ENCODE measurements around the gene DOCK8. TPM values are rescaled to one million over a fixed set of nuclear protein-coding genes. Genes with fewer than 3 reads are reported as not detected.

DOCK8 gene
- total and polyA plus RNA-seq, 2 of the 13 experiments (the other 11 are each of a cell fraction or from before 2014, with no cell fraction given): 0.28 to 0.38 TPM

DNA sequence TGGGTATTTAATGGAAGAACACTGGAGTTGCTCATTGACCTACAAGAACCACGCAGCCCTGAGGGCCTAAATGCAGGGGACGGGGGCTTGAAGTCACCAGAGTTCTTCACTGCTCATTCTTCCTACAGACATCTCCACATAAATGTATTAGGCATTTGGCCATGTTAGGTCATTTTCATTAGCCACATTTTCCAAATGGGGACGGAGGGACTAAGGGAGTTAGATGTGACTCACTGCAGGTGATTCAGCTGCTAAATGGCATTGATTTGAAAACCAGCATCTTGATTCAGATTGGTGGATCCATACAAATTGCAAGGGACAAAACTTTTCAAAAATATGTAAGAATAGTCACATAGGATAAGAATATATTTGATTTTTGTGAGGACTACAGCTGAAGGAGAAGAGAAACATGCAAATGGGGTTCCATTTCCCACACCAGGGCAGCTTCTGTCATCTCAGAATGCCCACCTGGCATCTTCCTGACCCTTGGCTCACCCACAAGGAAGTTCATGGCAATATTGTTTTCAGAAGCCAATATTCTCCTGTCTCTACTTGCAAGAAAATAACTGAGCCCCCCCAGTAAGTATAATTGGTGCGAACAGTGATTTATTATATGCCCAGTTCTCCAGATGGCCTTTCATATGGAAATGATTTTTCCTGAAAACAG is 264.8 kb downstream of the DOCK8 start (continued):
- TF ChIP-seq, protein P1, sequence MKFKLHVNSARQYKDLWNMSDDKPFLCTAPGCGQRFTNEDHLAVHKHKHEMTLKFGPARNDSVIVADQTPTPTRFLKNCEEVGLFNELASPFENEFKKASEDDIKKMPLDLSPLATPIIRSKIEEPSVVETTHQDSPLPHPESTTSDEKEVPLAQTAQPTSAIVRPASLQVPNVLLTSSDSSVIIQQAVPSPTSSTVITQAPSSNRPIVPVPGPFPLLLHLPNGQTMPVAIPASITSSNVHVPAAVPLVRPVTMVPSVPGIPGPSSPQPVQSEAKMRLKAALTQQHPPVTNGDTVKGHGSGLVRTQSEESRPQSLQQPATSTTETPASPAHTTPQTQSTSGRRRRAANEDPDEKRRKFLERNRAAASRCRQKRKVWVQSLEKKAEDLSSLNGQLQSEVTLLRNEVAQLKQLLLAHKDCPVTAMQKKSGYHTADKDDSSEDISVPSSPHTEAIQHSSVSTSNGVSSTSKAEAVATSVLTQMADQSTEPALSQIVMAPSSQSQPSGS (CRISPR knock-in tag; IDR thresholded peaks at IDR 0.05): no peak

DNA sequence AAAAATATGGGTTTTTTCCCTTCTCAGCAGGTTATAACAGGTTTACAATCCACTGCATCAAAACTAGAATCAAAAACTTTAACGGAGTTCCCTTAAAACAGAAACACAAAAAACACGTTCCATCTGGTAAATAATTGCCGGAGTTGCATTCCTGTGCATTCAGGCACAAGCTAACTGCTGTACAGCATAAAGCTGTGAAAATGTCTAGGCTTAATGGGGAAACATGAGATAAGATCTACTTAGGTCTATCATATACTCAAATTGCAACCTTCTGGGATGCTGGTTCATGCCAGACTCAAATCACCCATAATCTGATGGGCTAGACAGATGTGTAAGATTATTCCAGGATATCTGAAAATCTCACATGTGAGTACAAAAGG is 265.3 kb downstream of the DOCK8 start:
- H3K9me3 ChIP-seq (ENCODE audit: low read length): no peaks in the 10 kb centered on the region
- FAIRE-seq (no peak), DNase-seq (ENCODE audit: low spot score) (no peak), ATAC-seq (no peak)
- ChIA-PET POLR2A (no interaction called here), CTCF (ENCODE audit: low intra/inter-chr PET ratio, low total read pairs) (no interaction called here)
- no peak overlapping the region for H3K4me3 ChIP-seq (replicated peaks in 1 of 3; ENCODE audit: insufficient read depth in 1 of 3, low read depth in 2 of 3, low read length in 3 of 3)
- no peak overlapping the region for H3K4me2 ChIP-seq (ENCODE audit: low read depth, low read length)
- H2AFZ ChIP-seq (ENCODE audit: low read length): no peak overlapping the region
- H3K27me3 ChIP-seq (ENCODE audit: control insufficient read depth in 1 of 2, insufficient read depth in 2 of 2, low read length in 2 of 2): no peaks in the 10 kb centered on the region; a peak in 1 of 5 replicates
- no peaks in the 10 kb centered on the region for H4K20me1 ChIP-seq (ENCODE audit: insufficient read depth, low read length)
- no peaks in the 10 kb centered on the region for H3K36me3 ChIP-seq (replicated peaks in 1 of 2; ENCODE audit: control insufficient read depth in 1 of 2, insufficient read depth in 2 of 2, low read length in 2 of 2)
- no peak overlapping the region for H3K9ac ChIP-seq (ENCODE audit: insufficient read depth, low read depth, low read length)
- intact Hi-C loops (cut with micrococcal nuclease; ENCODE audit: unreplicated experiment): no loop called here
- no peak overlapping the region for H3K27ac ChIP-seq (ENCODE audit: extremely low read length, insufficient read depth, low read length)
- H3K79me2 ChIP-seq (ENCODE audit: insufficient read depth, low read length): no peaks in the 10 kb centered on the region
- WGBS (ENCODE audit: low lambda C conversion rate): 56% methylated on average over 3 of the region's 3 CpGs
- TF ChIP-seq SMAD3 (CRISPR knock-in tag; IDR thresholded peaks at IDR 0.05) (no peak), TBP (CRISPR knock-in tag; IDR thresholded peaks at IDR 0.05) (no peak), HNRNPK (IDR thresholded peaks at IDR 0.05; ENCODE audit: low read depth, low read length, poor library complexity, severe bottlenecking) (no peak), ZBTB20 (CRISPR knock-in tag; IDR thresholded peaks at IDR 0.05; ENCODE audit: borderline replicate concordance, low read depth) (no peak), ZC3H13 (CRISPR knock-in tag; IDR thresholded peaks at IDR 0.05) (no peak), ETV5 (CRISPR knock-in tag; IDR thresholded peaks at IDR 0.05; ENCODE audit: borderline replicate concordance) (no peak), TCF12 (IDR thresholded peaks at IDR 0.05) (no peak), TCF12 (CRISPR knock-in tag; IDR thresholded peaks at IDR 0.05) (no peak), ZNF891 (CRISPR knock-in tag; IDR thresholded peaks at IDR 0.05) (no peak), GTF3A (CRISPR knock-in tag; conservative IDR thresholded peaks at IDR 0.05) (no peak), MZF1 (CRISPR knock-in tag; IDR thresholded peaks at IDR 0.05; ENCODE audit: borderline replicate concordance) (no peak), CSRNP1 (CRISPR knock-in tag; IDR thresholded peaks at IDR 0.05) (no peak), TBX3 (IDR thresholded peaks at IDR 0.05; ENCODE audit: borderline replicate concordance) (no peak), POLR2AphosphoS5 (IDR thresholded peaks at IDR 0.05; ENCODE audit: low read depth, low read length) (no peak), SRF (IDR thresholded peaks at IDR 0.05; ENCODE audit: low read depth, low read length) (no peak), RAD51 (IDR thresholded peaks at IDR 0.05; ENCODE audit: borderline replicate concordance) (no peak)
- in situ Hi-C loops (cut with HindIII; ENCODE audit: extremely low pct_ligation_motif_present, low pct_unique_long_range_greater_than_20kb): no loop called here
- H3K4me1 ChIP-seq (ENCODE audit: insufficient read depth, low read length): no peaks in the 10 kb centered on the region
- no TSS peak for BruUV-seq (replicated peaks)
